Ureter (tissue), 1 donor: ENCODE measurements around the gene MADCAM1. TPM values are rescaled to one million over a fixed set of nuclear protein-coding genes. Genes with fewer than 3 reads are reported as not detected.
A peak's percentile ranks its signal among the peaks of the same experiment; 100 is the strongest.
"Not testable (repeated sequence)": the region's sequence is repeated elsewhere in the genome, so short reads cannot be mapped to it uniquely, and the experiment has no call there.

ENCODE experiments used
- DNase-seq: peaks from one replicate; pipeline ENCODE4 v3.0.0-alpha.2; 2020; ENCODE audit warnings: low spot score
- total RNA-seq: library from RNA; stranded (reverse); gene quantifications from one replicate; pipeline ENCODE4 v1.2.4, GENCODE V29; 2023
- donor health status: DM: yes; HTN: yes; CAD: no.

MADCAM1 gene
- total RNA-seq, 1 donor from 2014 or later: 0.49 TPM

GRCh38 chr19:465056-465816 is 31.1 kb upstream of the MADCAM1 start:
- DNase-seq: no peak

GRCh38 chr19:467554-467953 is 28.7 kb upstream of the MADCAM1 start:
- no peak for DNase-seq

GRCh38 chr19:468587-469256 is 27.6 kb upstream of the MADCAM1 start:
- DNase-seq: no peak

GRCh38 chr19:469833-470232 is 26.5 kb upstream of the MADCAM1 start:
- no peak for DNase-seq

GRCh38 chr19:470701-471100 is 25.6 kb upstream of the MADCAM1 start:
- no peak for DNase-seq

GRCh38 chr19:472005-472858 is 24.1 kb upstream of the MADCAM1 start:
- DNase-seq: no peak

GRCh38 chr19:474126-475078 is 21.9 kb upstream of the MADCAM1 start:
- no peak for DNase-seq

- no peak for DNase-seq
Observed at GRCh38 chr19:475360-475759, 20.9 kb upstream of the MADCAM1 start.

- DNase-seq: no peak
Observed at GRCh38 chr19:478236-478903, 17.9 kb upstream of the MADCAM1 start.

GRCh38 chr19:478976-479375 is 17.3 kb upstream of the MADCAM1 start:
- no peak for DNase-seq

- peak; percentile 83 for DNase-seq
Observed at GRCh38 chr19:480016-480855, 16.1 kb upstream of the MADCAM1 start.

GRCh38 chr19:481100-481499 is 15.2 kb upstream of the MADCAM1 start:
- DNase-seq: not testable (repeated sequence)

GRCh38 chr19:482186-483041 is 13.9 kb upstream of the MADCAM1 start:
- DNase-seq: no peak

GRCh38 chr19:483332-484072 is 12.8 kb upstream of the MADCAM1 start:
- no peak for DNase-seq

GRCh38 chr19:484494-484893 is 11.8 kb upstream of the MADCAM1 start:
- DNase-seq: no peak

GRCh38 chr19:485077-485476 is 11.2 kb upstream of the MADCAM1 start:
- DNase-seq: no peak

GRCh38 chr19:485583-486236 is 10.6 kb upstream of the MADCAM1 start:
- DNase-seq: no peak
